K562 (cell line): Measurements from ENCODE around the gene MYO18A. TPM values are rescaled to one million over a fixed set of nuclear protein-coding genes. Genes with fewer than 3 reads are reported as not detected.

ENCODE experiments used
- AFF4 ChIP-seq: sonication (generic); formaldehyde crosslinking; IDR thresholded peaks from 2 replicates; pipeline ENCODE4 v1.8.0; 2023; ENCODE audit warnings: mild to moderate bottlenecking, missing genetic modification reagents
- ARID4B ChIP-seq: sonication (generic); formaldehyde crosslinking; IDR thresholded peaks from 2 replicates; pipeline ENCODE4 v1.8.0; 2022; ENCODE audit warnings: mild to moderate bottlenecking, missing genetic modification reagents
- BRF1 ChIP-seq: IDR thresholded peaks from 3 replicates; pipeline ENCODE4 v1.6.1; 2011; ENCODE audit warnings: borderline replicate concordance, mild to moderate bottlenecking; ENCODE audit not compliant: insufficient read length; ENCODE audit errors: extremely low read depth
- E2F4 ChIP-seq: sonication (generic); formaldehyde crosslinking; IDR thresholded peaks from 2 replicates; pipeline ENCODE4 v1.8.0; 2022; ENCODE audit warnings: mild to moderate bottlenecking, low read depth, missing genetic modification reagents
- VEZF1 ChIP-seq: fragments of 200-800 bp; sonication (Bioruptor generic); IDR thresholded peaks from 2 replicates; pipeline ENCODE4 v1.6.1; 2017; ENCODE audit warnings: missing genetic modification characterization, missing compliant biosample characterization
- ZHX1 ChIP-seq: fragments of 150-350 bp; conservative IDR thresholded peaks from 2 replicates; pipeline ENCODE4 v1.6.1; 2014; ENCODE audit warnings: low read length
- ZMIZ1 ChIP-seq, 2 experiments: fragments of 150-350 bp in 1 of 2; IDR thresholded peaks; 2 replicates each; pipeline ENCODE4 v1.6.1; 2012 to 2016; ENCODE audit warnings: low read depth in 2 of 2, low read length in 2 of 2, mild to moderate bottlenecking in 1 of 2, moderate library complexity in 1 of 2
- ZNF12 ChIP-seq: sonication (generic); formaldehyde crosslinking; IDR thresholded peaks from 2 replicates; pipeline ENCODE4 v1.4.0; 2020; ENCODE audit warnings: mild to moderate bottlenecking, missing genetic modification reagents
- polyA plus RNA-seq, 8 experiments: library from polyadenylated mRNA; depleted of rRNA in 4 of 8; stranded (reverse) in 5 of 8; unstranded in 3 of 8; fragments of >200 nt; fragmentation: Nextera tagmentation in 2 of 8; fragmentation: Illumina TruSeq in 1 of 8; extraction: Ambion mirVana in 2 of 8; extraction: Trizol in 1 of 8; gene quantifications; 2 replicates each; pipeline versions ENCODE4 v1.2.1 to v1.2.3, GENCODE V29; 2011 to 2014; ENCODE audit warnings: inconsistent platforms in 1 of 8, missing spikeins in 1 of 8
- total RNA-seq, 7 experiments: library from RNA; depleted of rRNA in 6 of 7; stranded (reverse); fragments of >200 nt in 6 of 7; fragmentation: Illumina TruSeq in 2 of 7; extraction: Trizol in 2 of 7; gene quantifications; 2 replicates each; pipeline versions ENCODE4 v1.2.1 to v1.2.3, GENCODE V29; 2011 to 2021; ENCODE audit warnings: low replicate concordance in 1 of 7

Gene MYO18A
- total and polyA plus RNA-seq, 9 of the 15 experiments (the other 6 are each of a cell fraction or from before 2014, with no cell fraction given) = 2.5 to 65.4 (median 17.1) TPM

GRCh38 chr17:29162909-29163341 lies 17.3 kb downstream of the MYO18A start (continued):
- TF ChIP-seq E2F4 (no peak), VEZF1 (CRISPR knock-in tag) (peak; percentile 79), BRF1 (no peak), ZNF12 (CRISPR knock-in tag) (no peak), AFF4 (CRISPR knock-in tag) (no peak), ARID4B (CRISPR knock-in tag) (no peak), ZMIZ1 (IDR thresholded peaks at IDR 0.05; ENCODE audit: low read depth in 2 of 2, low read length in 2 of 2) (no peak), ZHX1 (no peak)
